ENCODE measurements around the gene SNAP29. TPM values are rescaled to one million over a fixed set of nuclear protein-coding genes. Genes with fewer than 3 reads are reported as not detected.
"Not testable (repeated sequence)": the region's sequence is repeated elsewhere in the genome, so short reads cannot be mapped to it uniquely, and the experiment has no call there.

Gene SNAP29
- total RNA-seq, 5 donors from 2014 or later (not counting 1 experiment from before 2014, with no cell fraction given) = 15.8 to 26.2 (median 23.3) TPM

- H3K4me3 ChIP-seq (ENCODE audit: control insufficient read depth in 1 of 2, extremely low read depth in 1 of 2, low read length in 1 of 2); H3K9me3 Mint-ChIP-seq; H3K4me3 Mint-ChIP-seq; H3K9me3 ChIP-seq; H3K4me1 ChIP-seq (ENCODE audit: control insufficient read depth in 1 of 2, extremely low read depth in 1 of 2, insufficient read depth in 2 of 2, low read length in 2 of 2); H3K27ac ChIP-seq (ENCODE audit: low read length); ATAC-seq (replicated peaks in 1 of 4); H3K27ac Mint-ChIP-seq; CTCF ChIA-PET; H3K27me3 ChIP-seq (replicated peaks in 1 of 2; ENCODE audit: control insufficient read depth in 2 of 2, extremely low read depth in 1 of 2, insufficient read depth in 2 of 2, low read length in 1 of 2); H3K4me1 Mint-ChIP-seq; DNase-seq; H3K27me3 Mint-ChIP-seq: not testable (repeated sequence)
- POLR2A ChIA-PET = interaction anchor here in 1 of 2 donors (0.6 kb wide), 1 partner anchor 9 kb away, joined by 3 read pairs; no protein-coding TSS in a partner anchor
- peaks cover 3 to 63% of the 10 kb centered on the region in 2 donors for H3K36me3 ChIP-seq (ENCODE audit: control insufficient read depth in 2 of 2, extremely low read depth in 1 of 2, insufficient read depth in 1 of 2, low read length in 1 of 2)
- 98% methylated on average over 6 of the region's 8 CpGs for WGBS (ENCODE audit: insufficient coverage)
- peaks cover 32% of the 10 kb centered on the region for H3K36me3 Mint-ChIP-seq
Measured at GRCh38 chr22:20821717-20822239, 37.0 kb upstream of the SNAP29 start.

GRCh38 chr22:20822240-20822639 is 36.6 kb upstream of the SNAP29 start:
- WGBS (ENCODE audit: insufficient coverage) = 92% methylated on average over 2 of the region's 5 CpGs
- H3K4me3 Mint-ChIP-seq = no peak overlapping the region
- ATAC-seq (replicated peaks in 1 of 4) (no peak), DNase-seq (no peak)
- H3K27me3 Mint-ChIP-seq = no peaks in the 10 kb centered on the region
- peaks cover under 1 to 61% of the 10 kb centered on the region in 2 donors for H3K36me3 ChIP-seq (ENCODE audit: control insufficient read depth in 2 of 2, extremely low read depth in 1 of 2, insufficient read depth in 1 of 2, low read length in 1 of 2)
- POLR2A ChIA-PET = no interaction called here
- H3K27ac ChIP-seq (ENCODE audit: low read length) = no peak overlapping the region
- H3K9me3 Mint-ChIP-seq = no peaks in the 10 kb centered on the region
- H3K4me1 ChIP-seq (ENCODE audit: control insufficient read depth in 1 of 2, extremely low read depth in 1 of 2, insufficient read depth in 2 of 2, low read length in 2 of 2) = no peaks in the 10 kb centered on the region
- H3K27ac Mint-ChIP-seq = no peak overlapping the region
- H3K36me3 Mint-ChIP-seq = peaks cover 32% of the 10 kb centered on the region
- H3K4me1 Mint-ChIP-seq = no peaks in the 10 kb centered on the region
- H3K4me3 ChIP-seq (ENCODE audit: control insufficient read depth in 1 of 2, extremely low read depth in 1 of 2, low read length in 1 of 2) = no peak overlapping the region
- no peaks in the 10 kb centered on the region for H3K9me3 ChIP-seq
- CTCF ChIA-PET = no interaction called here
- no peaks in the 10 kb centered on the region for H3K27me3 ChIP-seq (replicated peaks in 1 of 2; ENCODE audit: control insufficient read depth in 2 of 2, extremely low read depth in 1 of 2, insufficient read depth in 2 of 2, low read length in 1 of 2)

- WGBS (ENCODE audit: insufficient coverage) = no CpG with 5 or more reads among the region's 1 CpG
- CTCF ChIA-PET = no interaction called here
- Mint-ChIP-seq H3K9me3 (no peaks in the 10 kb centered on the region), H3K4me1 (no peaks in the 10 kb centered on the region), H3K27ac (no peak overlapping the region), H3K27me3 (no peaks in the 10 kb centered on the region), H3K4me3 (no peak overlapping the region), H3K36me3 (peaks cover 35% of the 10 kb centered on the region)
- no peak for ATAC-seq (replicated peaks in 1 of 4)
- H3K27me3 ChIP-seq (replicated peaks in 1 of 2; ENCODE audit: control insufficient read depth in 2 of 2, extremely low read depth in 1 of 2, insufficient read depth in 2 of 2, low read length in 1 of 2) = no peaks in the 10 kb centered on the region
- POLR2A ChIA-PET = no interaction called here
- H3K4me3 ChIP-seq (ENCODE audit: control insufficient read depth in 1 of 2, extremely low read depth in 1 of 2, low read length in 1 of 2) = no peak overlapping the region
- H3K36me3 ChIP-seq (ENCODE audit: control insufficient read depth in 2 of 2, extremely low read depth in 1 of 2, insufficient read depth in 1 of 2, low read length in 1 of 2) = peaks cover 0 to 56% of the 10 kb centered on the region in 2 donors
- DNase-seq = no peak
- no peak overlapping the region for H3K27ac ChIP-seq (ENCODE audit: low read length)
- no peaks in the 10 kb centered on the region for H3K9me3 ChIP-seq
- no peaks in the 10 kb centered on the region for H3K4me1 ChIP-seq (ENCODE audit: control insufficient read depth in 1 of 2, extremely low read depth in 1 of 2, insufficient read depth in 2 of 2, low read length in 2 of 2)
Measured at GRCh38 chr22:20823264-20823663, 35.5 kb upstream of the SNAP29 start.

GRCh38 chr22:20825216-20825615 is 33.6 kb upstream of the SNAP29 start:
- H3K4me3 Mint-ChIP-seq; H3K4me1 Mint-ChIP-seq; ATAC-seq (replicated peaks in 1 of 4); H3K27ac ChIP-seq (ENCODE audit: low read length); H3K9me3 Mint-ChIP-seq; H3K27me3 Mint-ChIP-seq; H3K9me3 ChIP-seq; DNase-seq; H3K4me1 ChIP-seq (ENCODE audit: control insufficient read depth in 1 of 2, extremely low read depth in 1 of 2, insufficient read depth in 2 of 2, low read length in 2 of 2); H3K27ac Mint-ChIP-seq; H3K27me3 ChIP-seq (replicated peaks in 1 of 2; ENCODE audit: control insufficient read depth in 2 of 2, extremely low read depth in 1 of 2, insufficient read depth in 2 of 2, low read length in 1 of 2); H3K4me3 ChIP-seq (ENCODE audit: control insufficient read depth in 1 of 2, extremely low read depth in 1 of 2, low read length in 1 of 2); POLR2A ChIA-PET: not testable (repeated sequence)
- H3K36me3 Mint-ChIP-seq = peaks cover 43% of the 10 kb centered on the region
- 100% methylated on average over 1 of the region's 4 CpGs for WGBS (ENCODE audit: insufficient coverage)
- CTCF ChIA-PET = interaction anchor here in 1 of 2 donors (0.6 kb wide), 1 partner anchor 1429 kb away, joined by 5 read pairs; no protein-coding TSS in a partner anchor
- H3K36me3 ChIP-seq (ENCODE audit: control insufficient read depth in 2 of 2, extremely low read depth in 1 of 2, insufficient read depth in 1 of 2, low read length in 1 of 2) = peaks cover under 1 to 53% of the 10 kb centered on the region in 2 donors

DNA sequence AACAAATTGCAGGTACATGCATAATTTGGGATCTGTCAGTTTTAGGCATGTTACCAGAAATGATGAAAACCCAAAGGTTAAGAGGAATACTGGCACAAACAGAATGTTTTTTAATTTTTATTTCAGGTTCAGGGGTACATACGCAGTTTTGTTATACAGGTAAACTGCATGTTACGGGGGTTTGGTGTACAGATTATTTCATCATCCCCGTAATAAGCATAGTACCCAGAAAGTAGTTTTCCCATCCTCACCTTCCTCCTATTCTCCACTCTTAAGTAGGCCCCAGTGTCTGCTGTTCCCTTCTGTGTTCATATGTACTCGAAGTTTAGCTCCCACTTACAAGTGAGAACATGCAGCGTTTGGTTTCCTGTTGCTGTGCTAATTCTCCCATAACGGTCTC is 33.2 kb upstream of the SNAP29 start:
- Mint-ChIP-seq H3K27ac (no peak overlapping the region), H3K36me3 (peaks cover 45% of the 10 kb centered on the region), H3K4me3 (no peak overlapping the region), H3K4me1 (no peaks in the 10 kb centered on the region), H3K27me3 (no peaks in the 10 kb centered on the region), H3K9me3 (no peaks in the 10 kb centered on the region)
- 90% methylated on average over 2 of the region's 6 CpGs for WGBS (ENCODE audit: insufficient coverage)
- Histone ChIP-seq H3K4me3 (ENCODE audit: control insufficient read depth in 1 of 2, extremely low read depth in 1 of 2, low read length in 1 of 2) (no peak overlapping the region), H3K27me3 (replicated peaks in 1 of 2; ENCODE audit: control insufficient read depth in 2 of 2, extremely low read depth in 1 of 2, insufficient read depth in 2 of 2, low read length in 1 of 2) (no peaks in the 10 kb centered on the region), H3K9me3 (no peaks in the 10 kb centered on the region), H3K27ac (ENCODE audit: low read length) (no peak overlapping the region), H3K4me1 (ENCODE audit: control insufficient read depth in 1 of 2, extremely low read depth in 1 of 2, insufficient read depth in 2 of 2, low read length in 2 of 2) (no peaks in the 10 kb centered on the region), H3K36me3 (ENCODE audit: control insufficient read depth in 2 of 2, extremely low read depth in 1 of 2, insufficient read depth in 1 of 2, low read length in 1 of 2) (peaks cover 4 to 53% of the 10 kb centered on the region in 2 donors)
- no peak for DNase-seq
- ChIA-PET CTCF (interaction anchor here in 1 of 2 donors (0.6 kb wide), 1 partner anchor 1429 kb away, joined by 5 read pairs; no protein-coding TSS in a partner anchor), POLR2A (no interaction called here)
- ATAC-seq (replicated peaks in 1 of 4) = no peak

- H3K9me3 ChIP-seq; H3K4me3 Mint-ChIP-seq; H3K27ac ChIP-seq (ENCODE audit: low read length); CTCF ChIA-PET; H3K4me1 Mint-ChIP-seq; H3K27me3 Mint-ChIP-seq; H3K4me3 ChIP-seq (ENCODE audit: control insufficient read depth in 1 of 2, extremely low read depth in 1 of 2, low read length in 1 of 2); POLR2A ChIA-PET; H3K4me1 ChIP-seq (ENCODE audit: control insufficient read depth in 1 of 2, extremely low read depth in 1 of 2, insufficient read depth in 2 of 2, low read length in 2 of 2); H3K27ac Mint-ChIP-seq; DNase-seq; ATAC-seq (replicated peaks in 1 of 4); H3K9me3 Mint-ChIP-seq; H3K27me3 ChIP-seq (replicated peaks in 1 of 2; ENCODE audit: control insufficient read depth in 2 of 2, extremely low read depth in 1 of 2, insufficient read depth in 2 of 2, low read length in 1 of 2): not testable (repeated sequence)
- peaks cover 4 to 60% of the 10 kb centered on the region in 2 donors for H3K36me3 ChIP-seq (ENCODE audit: control insufficient read depth in 2 of 2, extremely low read depth in 1 of 2, insufficient read depth in 1 of 2, low read length in 1 of 2)
- no CpG with 5 or more reads among the region's 5 CpGs for WGBS (ENCODE audit: insufficient coverage)
- peaks cover 48% of the 10 kb centered on the region for H3K36me3 Mint-ChIP-seq
Measured at GRCh38 chr22:20826373-20827152, 32.2 kb upstream of the SNAP29 start.

All from T-cell (primary cell).